ENCODE results near the gene LRP10. TPM values are rescaled to one million over a fixed set of nuclear protein-coding genes. Genes with fewer than 3 reads are reported as not detected.

Gene LRP10
- total RNA-seq, 4 donors from 2014 or later, result 82.3 to 151 (median 97.0) TPM

DNA sequence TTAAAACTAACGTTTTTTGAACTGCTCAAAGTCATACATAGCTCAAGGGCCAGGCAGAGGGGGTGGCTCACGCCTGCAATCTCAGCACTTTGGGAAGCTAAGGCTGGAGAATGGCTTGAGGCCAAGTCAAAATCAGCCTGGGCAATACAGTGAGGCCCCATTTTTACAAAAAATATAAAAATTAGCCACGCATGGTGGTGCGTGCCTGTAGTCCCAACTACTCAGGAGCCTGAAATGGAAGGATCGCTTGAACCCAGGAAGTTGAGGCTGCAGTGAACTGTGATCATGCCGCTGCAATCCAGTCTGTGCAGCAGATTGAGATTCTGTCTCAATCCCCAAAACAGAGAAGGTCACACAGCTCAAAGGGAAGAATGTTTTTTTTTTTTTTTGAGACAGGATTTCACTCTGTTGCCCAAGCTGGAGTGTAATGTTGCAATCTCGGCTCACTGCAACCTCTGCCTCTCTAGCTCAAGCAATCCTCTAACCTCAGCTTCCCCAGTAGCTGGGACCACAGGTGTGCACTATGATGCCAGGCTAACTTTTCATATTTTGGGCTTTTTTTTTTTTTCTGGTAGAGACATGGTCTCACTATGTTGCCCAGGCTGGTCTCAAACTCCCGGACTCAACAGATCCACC is 44.5 kb downstream of the LRP10 start:
- WGBS, 2 donors, result 79 to 80% methylated on average over 8 of the region's 8 CpGs
- Histone ChIP-seq H3K4me3 (no peak overlapping the region), H3K27ac (peak overlapping the region in 3 of 4 donors; percentile 28 to 97 (median 32)), H3K27me3 (no peaks in the 10 kb centered on the region), H3K9me3 (no peaks in the 10 kb centered on the region), H3K4me1 (peaks cover 0 to 54% (median 20%) of the 10 kb centered on the region in 4 donors), H3K36me3 (peaks cover 0 to 35% (median 0%) of the 10 kb centered on the region in 3 donors)
- DNase-seq (ENCODE audit: low spot score in 2 of 2), result peak in 1 of 2 donors; percentile 56
- TF ChIP-seq CTCF (IDR thresholded peaks at IDR 0.05) (no peak), POLR2A (IDR thresholded peaks at IDR 0.05) (no peak), EP300 (IDR thresholded peaks at IDR 0.05) (peak in 1 of 2 donors; percentile 47)

- TF ChIP-seq POLR2A (IDR thresholded peaks at IDR 0.05) (peak; percentile 25 to 85), EP300 (IDR thresholded peaks at IDR 0.05) (peak; percentile 96), CTCF (IDR thresholded peaks at IDR 0.05) (peak in 2 of 5 experiments; percentile 31 to 45)
- 1% methylated on average over 41 to 44 of the region's 46 CpGs for WGBS, 2 donors
- Histone ChIP-seq H3K4me3 (peak within 1 kb of the TSS; percentile 51 to 91 (median 81)), H3K4me1 (peaks cover 0 to 38% (median 20%) of the 10 kb centered on the region in 4 donors), H3K9me3 (no peaks in the 10 kb centered on the region), H3K36me3 (peaks cover 0 to 48% (median 0%) of the 10 kb centered on the region in 3 donors), H3K27ac (peak within 1 kb of the TSS; percentile 96 to 100 (median 98)), H3K27me3 (no peaks in the 10 kb centered on the region)
- peak; percentile 100 for DNase-seq (ENCODE audit: low spot score in 2 of 2)
Observed at GRCh38 chr14:22918804-22919600, 47.5 kb downstream of the LRP10 start, which contains the start of gene RBM23. TSS of gene RBM23 (minus strand) at chr14:22919149.

DNA sequence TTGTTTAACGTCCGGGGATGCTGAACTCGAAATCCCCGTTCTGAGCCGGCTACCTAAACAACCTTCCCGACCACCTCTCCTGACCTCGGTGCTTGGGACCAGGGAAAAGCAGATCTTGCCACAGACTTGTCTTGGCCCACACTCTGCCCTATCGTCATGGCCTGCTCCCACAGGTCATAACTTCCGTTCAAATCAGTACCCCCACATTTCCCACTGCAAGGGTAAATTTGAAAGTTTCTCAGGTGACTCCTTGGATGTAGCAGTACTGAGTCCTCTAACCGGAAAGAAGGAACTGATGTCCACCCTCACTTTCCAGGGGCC is 48.0 kb downstream of the LRP10 start:
- H3K27ac ChIP-seq, result peak overlapping the region; percentile 94 to 100 (median 98)
- H3K4me1 ChIP-seq, result peaks cover 0 to 38% (median 20%) of the 10 kb centered on the region in 4 donors
- H3K27me3 ChIP-seq, result no peaks in the 10 kb centered on the region
- peak overlapping the region; percentile 29 to 91 (median 81) for H3K4me3 ChIP-seq
- no peak for DNase-seq (ENCODE audit: low spot score in 2 of 2)
- H3K9me3 ChIP-seq, result no peaks in the 10 kb centered on the region
- peaks cover 0 to 53% (median 2%) of the 10 kb centered on the region in 3 donors for H3K36me3 ChIP-seq
- TF ChIP-seq CTCF (IDR thresholded peaks at IDR 0.05), result no peak
- no peak for TF ChIP-seq POLR2A (IDR thresholded peaks at IDR 0.05)
- no peak for TF ChIP-seq EP300 (IDR thresholded peaks at IDR 0.05)
- WGBS, 2 donors, result 7 to 9% methylated on average over 10 of the region's 10 CpGs

GRCh38 chr14:22920697-22921096 is 49.2 kb downstream of the LRP10 start:
- H3K27me3 ChIP-seq, result no peaks in the 10 kb centered on the region
- no peak for TF ChIP-seq CTCF (IDR thresholded peaks at IDR 0.05)
- TF ChIP-seq POLR2A (IDR thresholded peaks at IDR 0.05), result no peak
- no peak for TF ChIP-seq EP300 (IDR thresholded peaks at IDR 0.05)
- no peak for DNase-seq (ENCODE audit: low spot score in 2 of 2)
- no peak overlapping the region for H3K27ac ChIP-seq
- peaks cover 2 to 59% (median 3%) of the 10 kb centered on the region in 3 donors for H3K36me3 ChIP-seq
- peaks cover 0 to 32% (median 20%) of the 10 kb centered on the region in 4 donors for H3K4me1 ChIP-seq
- H3K9me3 ChIP-seq, result no peaks in the 10 kb centered on the region
- 96 to 99% methylated on average over 6 of the region's 6 CpGs for WGBS, 2 donors
- no peak overlapping the region for H3K4me3 ChIP-seq

DNA sequence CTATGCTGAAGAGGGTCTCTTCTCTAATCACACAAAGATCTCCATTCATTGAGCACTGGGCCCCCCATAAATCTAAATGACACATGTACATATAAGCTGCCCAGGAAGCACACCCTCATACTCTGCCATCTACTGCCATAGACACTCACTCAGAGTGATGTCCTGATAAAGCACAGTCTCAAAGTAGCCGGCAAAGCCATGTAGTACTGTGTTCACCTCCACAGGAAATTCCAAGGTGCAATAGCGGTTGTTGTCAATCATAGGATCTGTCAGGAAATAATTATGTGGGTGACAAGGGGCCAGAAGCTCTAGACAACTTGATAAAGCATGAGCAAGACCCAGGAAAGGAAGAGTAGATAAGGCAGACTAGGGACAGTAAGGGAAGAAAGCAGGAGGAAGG is 50.8 kb downstream of the LRP10 start:
- Histone ChIP-seq H3K27me3 (no peaks in the 10 kb centered on the region), H3K9me3 (no peaks in the 10 kb centered on the region), H3K4me3 (no peak overlapping the region), H3K36me3 (peaks cover 2 to 67% (median 7%) of the 10 kb centered on the region in 3 donors), H3K4me1 (peaks cover 0 to 17% (median 10%) of the 10 kb centered on the region in 4 donors), H3K27ac (no peak overlapping the region)
- TF ChIP-seq EP300 (IDR thresholded peaks at IDR 0.05) (no peak), POLR2A (IDR thresholded peaks at IDR 0.05) (no peak), CTCF (IDR thresholded peaks at IDR 0.05) (no peak)
- no peak for DNase-seq (ENCODE audit: low spot score in 2 of 2)
- 70 to 83% methylated on average over 2 of the region's 2 CpGs for WGBS, 2 donors
